NCI-H748 (cell line): ENCODE results near the gene CMIP.

Experiments
- DNase-seq: peaks from one replicate; lab custom pipeline; 2025; ENCODE audit not compliant: unreplicated experiment; lab: John Stamatoyannopoulos, UW

Gene CMIP

GRCh38 chr16:81647527-81647926 is 202.9 kb downstream of the CMIP start:
- no peak for DNase-seq

DNA sequence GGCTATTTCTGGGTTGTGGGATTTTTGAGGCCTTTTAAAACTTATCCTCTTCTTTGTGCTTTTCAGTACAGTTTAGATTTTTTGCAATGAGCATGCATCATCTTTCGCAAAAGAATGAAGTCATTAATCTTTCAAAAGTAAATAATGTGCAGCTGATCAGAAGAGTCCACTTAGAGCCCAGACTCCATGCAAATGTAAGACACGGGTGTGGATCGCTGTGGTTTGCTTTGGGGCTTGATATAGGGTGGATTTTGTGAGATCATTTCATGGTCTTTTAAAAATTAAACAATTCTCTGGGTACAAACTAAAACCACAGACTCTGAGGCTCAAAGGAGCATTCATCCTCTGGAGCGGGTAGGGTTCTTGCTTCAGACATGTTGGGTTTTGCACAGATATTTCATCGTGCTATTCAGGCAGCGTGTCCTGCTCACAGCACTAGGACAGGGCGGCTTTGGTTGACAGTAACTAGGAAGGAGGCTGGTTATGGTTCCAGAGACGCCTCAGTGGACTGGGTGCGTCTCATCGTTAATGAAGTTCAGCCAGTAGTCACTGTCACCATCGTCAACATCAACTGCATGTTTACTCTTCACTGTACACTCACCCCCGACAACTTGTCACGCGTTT is 205.1 kb downstream of the CMIP start:
- peak; percentile 16 for DNase-seq

DNA sequence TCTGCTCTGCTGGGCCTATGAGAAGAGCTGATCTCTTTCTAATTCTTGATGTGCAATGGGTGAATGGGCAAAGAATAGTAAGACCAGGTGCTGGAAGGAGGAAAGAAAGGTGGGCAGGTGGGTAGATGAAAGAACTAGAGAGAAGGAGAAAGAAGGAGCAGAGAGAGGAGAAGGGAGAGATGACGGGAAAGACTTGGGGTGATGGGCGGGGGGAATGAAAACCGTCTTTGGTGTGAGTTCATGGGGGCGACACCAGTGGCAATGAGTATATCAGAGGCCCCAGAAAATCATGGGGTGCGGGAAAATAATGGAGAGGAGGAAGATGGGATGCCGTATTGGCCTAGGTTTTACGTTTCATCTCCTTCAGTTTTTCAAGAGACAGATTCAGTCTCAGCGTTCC is 205.7 kb downstream of the CMIP start:
- DNase-seq = no peak

- peak; percentile 68 for DNase-seq
Measured at GRCh38 chr16:81650982-81651562, 206.5 kb downstream of the CMIP start.

DNA sequence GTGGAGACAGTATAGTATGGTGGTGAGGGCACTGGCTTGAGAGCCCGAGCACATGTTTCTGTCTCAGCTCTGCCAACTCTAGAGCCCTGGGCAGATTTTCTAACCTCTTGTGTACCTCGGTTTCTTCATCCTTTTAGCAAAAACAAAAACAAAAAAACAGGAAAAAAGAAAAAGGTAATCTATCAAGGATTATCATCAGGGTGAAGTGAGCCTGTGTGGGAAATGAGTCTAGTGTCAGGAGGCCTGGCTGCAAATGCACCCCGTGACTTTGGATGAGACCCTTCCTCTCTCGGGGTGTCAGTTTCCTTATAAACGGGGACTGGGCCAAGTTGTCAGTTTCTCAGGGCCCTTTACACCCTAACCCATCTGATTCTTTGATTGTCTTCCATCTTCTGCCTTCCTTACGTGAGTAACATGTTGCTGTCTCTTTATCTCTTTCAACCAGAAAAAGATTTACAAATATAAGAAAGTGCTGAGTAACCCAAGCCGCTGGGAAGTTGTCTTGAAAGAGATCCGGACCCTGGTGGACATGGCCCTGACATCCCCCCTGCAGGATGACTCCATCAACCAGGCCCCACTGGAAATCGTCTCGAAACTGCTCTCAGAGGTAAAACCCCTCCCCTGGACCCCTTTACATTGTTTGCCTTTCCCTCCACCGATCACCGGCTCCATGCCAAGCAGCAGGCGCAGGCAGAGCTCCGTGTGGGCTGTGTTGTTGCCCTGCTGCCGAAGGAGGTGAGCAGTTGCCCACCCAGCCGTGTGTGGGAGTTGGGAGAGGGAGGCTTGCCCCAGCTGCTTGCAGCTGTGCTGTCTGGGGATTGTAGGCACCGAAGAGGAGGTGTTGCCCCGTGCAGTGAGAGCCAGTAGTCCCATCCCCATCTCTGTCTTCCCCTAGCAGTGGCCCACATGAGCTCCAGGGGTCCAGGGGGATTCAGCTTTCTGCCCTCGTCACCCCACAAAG is 207.4 kb downstream of the CMIP start:
- peak; percentile 80 for DNase-seq

GRCh38 chr16:81652798-81653505 is 208.3 kb downstream of the CMIP start:
- peak; percentile 95 for DNase-seq

GRCh38 chr16:81654346-81654745 is 209.7 kb downstream of the CMIP start:
- DNase-seq = no peak

DNA sequence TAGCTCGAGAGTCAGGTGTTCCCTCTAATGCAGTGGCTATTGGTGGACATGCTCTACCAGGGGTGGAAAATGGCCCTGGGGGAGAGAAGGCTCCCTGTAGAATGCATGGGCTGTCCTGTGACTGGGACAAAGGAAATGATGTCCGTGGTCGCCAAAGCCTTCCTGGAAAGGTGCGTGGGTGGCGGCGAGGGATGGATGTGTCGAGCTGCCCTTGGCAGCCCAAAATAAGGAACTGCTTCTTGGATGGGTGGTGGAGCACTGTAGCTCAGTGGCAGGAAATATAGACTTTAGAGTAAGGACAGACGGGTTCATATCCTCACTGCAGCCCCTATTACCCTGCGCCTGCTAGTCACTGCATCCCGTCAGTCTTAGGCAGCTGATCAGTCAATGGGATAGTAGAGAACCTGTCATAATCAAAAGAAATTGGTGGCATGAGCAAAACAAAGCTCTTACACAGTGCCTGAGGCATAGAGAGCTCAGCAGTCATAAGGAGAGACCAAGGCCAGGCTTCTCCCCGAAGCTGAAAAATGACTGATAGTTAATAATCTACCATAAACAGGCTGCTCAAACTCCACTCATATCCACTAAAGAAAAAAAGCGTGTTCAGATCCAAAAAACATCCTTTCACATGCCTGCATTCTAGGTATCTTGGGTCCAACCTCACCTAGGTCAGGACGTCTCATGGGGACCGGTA is 211.0 kb downstream of the CMIP start:
- no peak for DNase-seq

- no peak for DNase-seq
Measured at GRCh38 chr16:81657224-81657623, 212.6 kb downstream of the CMIP start.

- DNase-seq = no peak
Measured at GRCh38 chr16:81657781-81658180, 213.2 kb downstream of the CMIP start.

- no peak for DNase-seq
Measured at GRCh38 chr16:81658373-81658772, 213.8 kb downstream of the CMIP start.

DNA sequence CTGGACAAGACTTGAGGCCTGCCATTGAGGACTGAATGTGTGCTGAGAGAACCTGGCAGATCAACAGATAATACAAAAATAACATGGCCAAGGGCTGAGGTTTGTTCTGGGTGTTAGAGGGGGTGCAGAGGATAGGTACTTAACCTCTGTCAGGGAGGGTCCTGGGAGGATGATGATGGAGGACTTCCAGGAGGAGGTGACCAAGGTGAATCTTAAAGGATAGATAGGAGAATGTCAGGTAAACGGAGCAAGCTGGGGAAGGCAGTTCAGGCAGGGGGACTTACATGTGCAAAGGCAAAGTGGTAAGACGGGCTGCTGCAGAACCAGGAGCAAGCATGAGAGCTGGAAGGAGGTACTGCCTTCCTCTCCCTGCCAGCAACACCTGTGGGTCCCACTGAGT is 214.6 kb downstream of the CMIP start:
- no peak for DNase-seq

DNA sequence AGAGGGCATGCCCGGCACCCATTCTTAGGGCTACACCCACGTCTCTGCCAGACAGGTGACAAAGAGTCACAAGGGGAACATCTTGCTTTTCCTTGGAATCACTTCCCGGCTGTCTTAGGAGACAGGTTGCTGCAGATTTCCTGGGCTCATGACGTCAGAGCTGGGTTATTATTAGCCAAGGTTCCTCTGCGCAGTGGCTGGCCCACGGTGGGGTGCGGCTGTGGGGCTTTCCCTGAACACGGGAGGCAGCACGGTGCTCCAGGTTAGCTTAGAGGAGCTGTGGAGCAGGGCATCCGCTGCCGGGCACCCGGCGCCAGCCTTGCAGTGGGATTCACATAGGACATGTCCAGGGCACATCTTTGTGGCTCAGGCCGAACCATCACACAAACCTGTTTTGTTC is 216.5 kb downstream of the CMIP start:
- DNase-seq = no peak

- no peak for DNase-seq
Measured at GRCh38 chr16:81664153-81664552, 219.5 kb downstream of the CMIP start.

- DNase-seq = no peak
Measured at GRCh38 chr16:81665588-81665987, 221.0 kb downstream of the CMIP start.

DNA sequence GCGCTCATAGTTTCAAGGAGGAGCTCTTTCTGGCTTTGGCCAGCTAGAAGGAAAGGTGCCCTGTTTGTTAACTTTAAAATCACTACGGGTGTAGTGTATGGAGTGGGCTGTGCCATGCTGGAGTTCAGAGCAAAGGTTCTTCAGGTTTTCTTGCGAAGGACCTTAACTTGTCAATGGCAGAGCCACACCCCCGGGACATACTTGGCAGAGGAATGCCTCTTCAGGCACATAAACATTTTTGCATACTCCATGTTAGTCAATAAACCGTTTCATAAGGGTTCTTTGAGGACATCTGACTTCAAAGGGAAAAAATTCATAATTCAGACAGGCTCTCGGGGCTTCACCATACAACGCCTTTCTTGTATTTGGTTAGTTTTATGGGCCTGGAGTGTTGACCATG is 221.5 kb downstream of the CMIP start:
- no peak for DNase-seq

- DNase-seq = no peak
Measured at GRCh38 chr16:81668243-81669097, 223.9 kb downstream of the CMIP start.

DNA sequence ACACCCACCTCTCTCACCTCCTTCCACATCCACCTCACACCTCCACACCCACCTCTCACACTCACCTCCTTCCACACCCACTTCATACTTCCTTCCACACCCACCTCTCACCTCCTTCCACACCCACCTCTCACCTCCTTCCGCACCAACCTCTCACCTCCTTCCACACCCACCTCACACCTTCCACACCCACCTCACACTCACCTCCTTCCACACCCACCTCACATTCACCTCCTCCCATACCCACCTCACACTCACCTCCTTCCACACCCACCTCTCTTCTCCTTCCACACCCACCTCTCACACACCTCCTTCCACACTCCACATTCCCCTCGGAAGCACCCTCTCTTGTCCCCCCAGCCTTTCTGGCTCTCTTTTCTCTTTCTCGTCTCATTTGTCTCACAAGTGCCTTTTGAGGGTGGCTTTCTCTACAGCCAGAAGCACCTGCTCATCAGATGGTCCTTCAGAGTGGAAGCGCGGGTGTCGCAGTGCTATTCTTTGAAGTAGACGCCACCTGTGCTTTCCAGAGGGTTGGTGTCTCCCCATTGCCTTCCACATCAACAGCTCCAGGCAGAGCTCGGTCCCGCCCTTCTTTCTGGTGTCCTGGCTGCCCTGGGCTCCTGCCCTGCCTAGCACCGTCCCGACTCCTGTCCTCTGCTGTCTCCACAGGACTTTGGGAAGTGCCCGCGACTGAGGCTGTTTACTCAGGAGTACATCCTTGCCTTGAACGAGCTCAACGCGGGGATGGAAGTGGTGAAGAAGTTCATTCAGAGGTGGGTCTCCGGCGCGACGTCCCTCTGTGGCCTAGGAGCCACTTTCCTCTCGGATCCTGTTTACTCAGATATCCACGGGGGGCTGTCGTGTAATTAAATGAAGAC is 225.1 kb downstream of the CMIP start:
- DNase-seq = no peak
